NT2/D1 (cell line): ENCODE measurements around the gene NDUFB7.
A peak's percentile ranks its signal among the peaks of the same experiment; 100 is the strongest.

Experiments
- DNase-seq: peaks from one replicate; pipeline ENCODE4 v3.0.0-alpha.2; 2011; ENCODE audit warnings: low read depth, low spot score
- H3K27me3 ChIP-seq: 2 replicates; pipeline ENCODE4 v1.6.0; 2011; ENCODE audit warnings: mild to moderate bottlenecking; ENCODE audit not compliant: insufficient read length, insufficient read depth
- H3K36me3 ChIP-seq: 2 replicates; pipeline ENCODE4 v1.6.1; 2011; ENCODE audit warnings: mild to moderate bottlenecking, low read length, mixed read lengths; ENCODE audit not compliant: insufficient read depth, insufficient read length
- H3K4me1 ChIP-seq: 2 replicates; pipeline ENCODE4 v1.5.1; 2011; ENCODE audit not compliant: insufficient read depth, insufficient read length
- H3K4me3 ChIP-seq: 2 replicates; pipeline ENCODE4 v1.5.1; 2011; ENCODE audit warnings: low read depth; ENCODE audit not compliant: insufficient read length
- H3K9ac ChIP-seq: 2 replicates; pipeline ENCODE4 v1.6.0; 2011; ENCODE audit warnings: low read depth; ENCODE audit not compliant: insufficient read length
- H3K9me3 ChIP-seq: 2 replicates; pipeline ENCODE4 v1.5.1; 2011; ENCODE audit warnings: mild to moderate bottlenecking, low read length; ENCODE audit not compliant: insufficient read depth
- SUZ12 ChIP-seq: IDR thresholded peaks from 2 replicates; pipeline ENCODE4 v1.6.1; 2011; ENCODE audit not compliant: insufficient read length, insufficient read depth; ENCODE audit errors: extremely low read depth
- YY1 ChIP-seq: IDR thresholded peaks from 2 replicates; pipeline ENCODE4 v1.6.1; 2011; ENCODE audit not compliant: insufficient read length, insufficient read depth
- ZNF274 ChIP-seq: IDR thresholded peaks from 2 replicates; pipeline ENCODE4 v1.6.1; 2011; ENCODE audit warnings: mild to moderate bottlenecking, low read depth, low read length

The NDUFB7 gene

DNA sequence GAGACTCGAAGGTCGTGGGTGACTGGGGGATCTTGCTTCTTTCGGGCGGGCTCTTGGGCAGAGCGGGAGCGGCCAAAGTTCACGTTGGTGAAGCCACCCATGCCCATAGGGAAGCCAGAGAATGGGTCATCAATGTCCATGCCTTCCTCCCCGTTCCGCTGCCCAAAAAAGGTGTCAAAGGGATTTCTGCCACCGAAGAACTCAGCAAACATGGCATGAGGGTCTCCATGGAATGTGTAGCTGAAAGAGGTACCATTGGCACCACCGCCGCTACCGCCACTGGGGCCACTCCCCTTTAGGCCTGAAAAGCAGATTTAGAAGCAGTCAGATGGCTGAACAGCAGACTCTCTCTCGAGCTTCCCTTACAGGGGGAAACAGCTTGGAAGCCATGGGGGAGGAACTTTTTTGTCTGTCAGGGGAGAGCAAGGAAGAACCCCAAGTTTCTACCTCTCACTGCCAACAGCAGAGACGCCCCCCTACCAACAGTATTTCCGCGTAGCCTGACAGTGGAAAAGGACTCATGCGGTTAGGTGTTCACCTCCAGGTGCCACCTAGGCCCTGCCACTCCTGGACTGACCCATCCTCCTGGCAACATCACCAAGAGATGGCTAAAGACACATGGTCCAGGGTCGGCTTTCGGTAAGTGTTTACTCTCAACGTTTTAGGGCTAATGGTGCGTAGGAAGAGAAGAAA, 55.0 kb downstream of the NDUFB7 start:
- Histone ChIP-seq H3K9me3 (no peaks in the 10 kb centered on the region), H3K36me3 (peaks cover 39% of the 10 kb centered on the region), H3K27me3 (no peaks in the 10 kb centered on the region), H3K4me1 (peaks cover 9% of the 10 kb centered on the region), H3K4me3 (peak overlapping the region; percentile 94), H3K9ac (peak overlapping the region; percentile 97)
- TF ChIP-seq ZNF274: no peak
- TF ChIP-seq SUZ12: no peak
- TF ChIP-seq YY1: no peak
- no peak for DNase-seq
